Myometrial cell (primary cell): ENCODE data around the gene ZNF254. TPM values are rescaled to one million over a fixed set of nuclear protein-coding genes. Genes with fewer than 3 reads are reported as not detected.

Source experiments
- total RNA-seq: library from RNA; depleted of rRNA; stranded (reverse); fragments of >200 nt; gene quantifications from 2 replicates; pipeline ENCODE4 v1.2.3, GENCODE V29; 2015

Gene ZNF254
- 1.7 and 3.4 TPM in 2 replicates for total RNA-seq

GRCh38 chr19:24086974-24087595, at the start of gene ZNF254:
ZNF254 (plus strand) TSS chr19:24087187; CDS start chr19:24087308, 121 bp downstream.

Other genes with a start within 250 kb of the ZNF254 start
- gene ZNF726, start 172.3 kb upstream of the ZNF254 start, total RNA-seq = 1.4 and 8.1 TPM in 2 replicates